B cell (primary cell): ENCODE data around the gene S100A14. TPM values are rescaled to one million over a fixed set of nuclear protein-coding genes. Genes with fewer than 3 reads are reported as not detected.

Experiments used
- ATAC-seq: fragments of 200-7000 bp; cut with Tn5 transposase; one replicate; pipeline ENCODE4 v1.10.0; 2021; ENCODE audit warnings: low read depth, mild to moderate bottlenecking, moderate number of reproducible peaks, moderate library complexity
- CTCF ChIA-PET: fragments of 350-600 bp; sonication (Branson Sonifier 250); formaldehyde crosslinking; loops from one replicate; lab custom pipeline; 2021; ENCODE audit warnings: antibody characterized with exemption, inconsistent platforms; lab: Charles Lee
- POLR2A ChIA-PET: fragments of 350-600 bp; sonication (Branson Sonifier 250); formaldehyde crosslinking; loops from one replicate; lab custom pipeline; 2021; ENCODE audit warnings: antibody characterized with exemption; lab: Charles Lee
- DNase-seq: peaks from one replicate; pipeline ENCODE4 v3.0.0; 2013
- H2AFZ ChIP-seq: 2 replicates; pipeline ENCODE4 v1.6.1; 2012; ENCODE audit warnings: mild to moderate bottlenecking, low read depth, low read length; ENCODE audit not compliant: insufficient read depth, poor library complexity, severe bottlenecking
- H3K27ac ChIP-seq, 2 donors: 1 replicate in 1 of 2; 2 replicates in 1 of 2; pipeline ENCODE4 v1.5.1; 2012 to 2013; ENCODE audit warnings: low read length in 2 of 2, mild to moderate bottlenecking in 2 of 2, moderate library complexity in 1 of 2
- H3K27me3 ChIP-seq, 4 experiments: fragments of 200-600 bp in 1 of 4; sonication (generic) in 1 of 4; replicated peaks in 1 of 4; 1 replicate in 2 of 4; 2 replicates in 2 of 4; pipeline versions ENCODE4 v1.6.1 to v1.7.0; 2013 to 2016; ENCODE audit warnings: low read length in 3 of 4, mild to moderate bottlenecking in 2 of 4, mixed read lengths in 1 of 4, moderate library complexity in 1 of 4; ENCODE audit not compliant: insufficient read depth in 4 of 4, control insufficient read depth in 3 of 4; ENCODE audit errors: control extremely low read depth in 1 of 4
- H3K36me3 ChIP-seq, 2 experiments: replicated peaks in 1 of 2; 1 replicate in 1 of 2; 2 replicates in 1 of 2; pipeline versions ENCODE4 v1.6.1 to v1.7.1; 2013; ENCODE audit warnings: low read length in 1 of 2; ENCODE audit not compliant: insufficient read depth in 2 of 2, control insufficient read depth in 1 of 2; ENCODE audit errors: control extremely low read depth in 1 of 2, extremely low read depth in 1 of 2
- H3K4me1 ChIP-seq, 2 donors: fragments of 200-600 bp in 1 of 2; sonication (generic) in 1 of 2; 1 replicate in 1 of 2; 2 replicates in 1 of 2; pipeline versions ENCODE4 v1.5.1 to v1.6.1; 2013 to 2017; ENCODE audit warnings: low read length in 2 of 2; ENCODE audit not compliant: control insufficient read depth in 2 of 2, insufficient read depth in 2 of 2
- H3K4me2 ChIP-seq: replicated peaks from 2 replicates; pipeline ENCODE3; 2012; ENCODE audit warnings: mild to moderate bottlenecking, low read depth, low read length; ENCODE audit not compliant: poor library complexity, severe bottlenecking
- H3K4me3 ChIP-seq, 5 experiments: fragments of 200-600 bp in 1 of 5; sonication (generic) in 1 of 5; 1 replicate in 3 of 5; 2 replicates in 2 of 5; pipeline versions ENCODE4 v1.5.1 to v1.7.0; 2011 to 2016; ENCODE audit warnings: low read length in 4 of 5, mild to moderate bottlenecking in 4 of 5, low read depth in 2 of 5, control low read depth in 1 of 5, moderate library complexity in 1 of 5; ENCODE audit not compliant: insufficient read depth in 1 of 5; ENCODE audit errors: control extremely low read depth in 1 of 5, extremely low read depth in 1 of 5
- H3K79me2 ChIP-seq: fragments of 200-600 bp; sonication (generic); one replicate; pipeline ENCODE4 v1.6.0; 2016; ENCODE audit warnings: low read length; ENCODE audit not compliant: control insufficient read depth, insufficient read depth
- H3K9ac ChIP-seq: fragments of 200-600 bp; sonication (generic); 2 replicates; pipeline ENCODE4 v1.6.1; 2017; ENCODE audit warnings: mild to moderate bottlenecking, low read length, moderate library complexity
- H3K9me3 ChIP-seq, 3 donors: one replicate each; pipeline versions ENCODE4 v1.6.1 to v1.7.1; 2013; ENCODE audit warnings: low read length in 2 of 3; ENCODE audit not compliant: control insufficient read depth in 2 of 3, insufficient read depth in 1 of 3; ENCODE audit errors: control extremely low read depth in 1 of 3
- H4K20me1 ChIP-seq: 2 replicates; pipeline ENCODE4 v1.6.0; 2012; ENCODE audit warnings: mild to moderate bottlenecking, low read length; ENCODE audit not compliant: insufficient read depth, control insufficient read depth, poor library complexity, severe bottlenecking
- H3K27ac Mint-ChIP-seq: one replicate; pipeline ENCODE4 v1.8.0; 2021; ENCODE audit warnings: mixed read lengths
- H3K27me3 Mint-ChIP-seq: one replicate; pipeline ENCODE4 v1.8.0; 2021; ENCODE audit warnings: mixed read lengths
- H3K4me1 Mint-ChIP-seq: one replicate; pipeline ENCODE4 v1.8.0; 2021; ENCODE audit warnings: mixed read lengths
- H3K4me3 Mint-ChIP-seq: one replicate; pipeline ENCODE4 v1.8.0; 2021; ENCODE audit warnings: mixed read lengths
- H3K9me3 Mint-ChIP-seq: one replicate; pipeline ENCODE4 v1.8.0; 2022; ENCODE audit warnings: mixed read lengths; ENCODE audit not compliant: insufficient read depth
- EZH2 ChIP-seq: IDR thresholded peaks from 2 replicates; pipeline ENCODE4 v1.6.1; 2012; ENCODE audit warnings: borderline replicate concordance, low read depth, mild to moderate bottlenecking, moderate library complexity, low read length; ENCODE audit not compliant: insufficient read depth, poor library complexity, severe bottlenecking
- WGBS: methylation state at CpG from one replicate; pipeline ENCODE4 v1.1.5; 2013; ENCODE audit warnings: missing lambda C conversion rate; ENCODE audit not compliant: insufficient coverage; 5-methylcytosine and 5-hydroxymethylcytosine counted together
- intact Hi-C: fragments of 100-400 bp; cut with micrococcal nuclease; formaldehyde crosslinking; loops from one replicate; pipeline ENCODE4 v1.10.0; 2022
- polyA plus RNA-seq: library from polyadenylated mRNA; depleted of rRNA; stranded (reverse); fragments of >200 nt; gene quantifications from 2 replicates; pipeline ENCODE4 v1.2.3, GENCODE V29; 2012
- total RNA-seq, 2 donors: library from RNA; stranded (reverse); fragments of 120-200 nt in 1 of 2; gene quantifications; 1 replicate in 1 of 2; 2 replicates in 1 of 2; pipeline versions ENCODE4 v1.2.3 to v1.2.4, GENCODE V29; 2013 to 2022
- TF ChIP-seq, protein P1 (sequence below): fragments of 200-600 bp; IDR thresholded peaks from one replicate; pipeline ENCODE4 v1.8.0; 2022; ENCODE audit warnings: antibody characterized with exemption, mild to moderate bottlenecking

Gene S100A14
- total and polyA plus RNA-seq, 2 donors (not counting 1 experiment from before 2014, with no cell fraction given): not detected

DNA sequence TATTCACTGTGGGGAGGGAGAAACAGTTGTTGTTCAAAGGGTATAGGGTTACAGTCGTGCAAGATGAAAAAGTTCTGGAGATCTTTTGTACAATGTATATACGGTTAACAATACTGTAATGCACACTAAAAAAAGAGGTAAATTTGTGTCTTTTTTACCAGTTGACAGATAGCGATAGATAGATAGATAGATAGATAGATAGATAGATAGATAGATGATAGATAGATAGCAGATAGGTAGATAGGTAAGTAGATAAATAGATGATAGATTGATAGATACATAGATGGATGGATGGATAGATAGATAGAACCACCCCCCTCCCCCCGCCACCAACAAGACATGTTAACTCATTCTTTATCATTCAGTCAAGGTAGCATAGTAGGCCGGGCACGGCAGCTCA is 13.4 kb downstream of the S100A14 start:
- no peak overlapping the region for H3K4me3 Mint-ChIP-seq
- Histone ChIP-seq H3K27me3 (no peaks in the 10 kb centered on the region), H3K79me2 (no peaks in the 10 kb centered on the region), H3K4me1 (peaks cover 18 to 32% of the 10 kb centered on the region in 2 donors), H3K9me3 (no peaks in the 10 kb centered on the region), H3K9ac (no peak overlapping the region), H4K20me1 (no peaks in the 10 kb centered on the region), H3K4me3 (no peak overlapping the region), H3K36me3 (no peaks in the 10 kb centered on the region), H3K4me2 (no peak overlapping the region), H2AFZ (no peak overlapping the region), H3K27ac (no peak overlapping the region)
- ChIA-PET POLR2A (no interaction called here), CTCF (interaction anchor here (0.7 kb wide), 1 partner anchor 100 kb away, joined by 3 read pairs; no protein-coding TSS in a partner anchor)
- 100% methylated on average over 2 of the region's 6 CpGs for WGBS
- ATAC-seq (no peak), DNase-seq (no peak)
- TF ChIP-seq, protein P1, sequence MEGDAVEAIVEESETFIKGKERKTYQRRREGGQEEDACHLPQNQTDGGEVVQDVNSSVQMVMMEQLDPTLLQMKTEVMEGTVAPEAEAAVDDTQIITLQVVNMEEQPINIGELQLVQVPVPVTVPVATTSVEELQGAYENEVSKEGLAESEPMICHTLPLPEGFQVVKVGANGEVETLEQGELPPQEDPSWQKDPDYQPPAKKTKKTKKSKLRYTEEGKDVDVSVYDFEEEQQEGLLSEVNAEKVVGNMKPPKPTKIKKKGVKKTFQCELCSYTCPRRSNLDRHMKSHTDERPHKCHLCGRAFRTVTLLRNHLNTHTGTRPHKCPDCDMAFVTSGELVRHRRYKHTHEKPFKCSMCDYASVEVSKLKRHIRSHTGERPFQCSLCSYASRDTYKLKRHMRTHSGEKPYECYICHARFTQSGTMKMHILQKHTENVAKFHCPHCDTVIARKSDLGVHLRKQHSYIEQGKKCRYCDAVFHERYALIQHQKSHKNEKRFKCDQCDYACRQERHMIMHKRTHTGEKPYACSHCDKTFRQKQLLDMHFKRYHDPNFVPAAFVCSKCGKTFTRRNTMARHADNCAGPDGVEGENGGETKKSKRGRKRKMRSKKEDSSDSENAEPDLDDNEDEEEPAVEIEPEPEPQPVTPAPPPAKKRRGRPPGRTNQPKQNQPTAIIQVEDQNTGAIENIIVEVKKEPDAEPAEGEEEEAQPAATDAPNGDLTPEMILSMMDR: no peak
- TF ChIP-seq EZH2: no peak
- peaks cover 27% of the 10 kb centered on the region for H3K4me1 Mint-ChIP-seq
- no peak overlapping the region for H3K27ac Mint-ChIP-seq
- no peaks in the 10 kb centered on the region for H3K27me3 Mint-ChIP-seq
- no peaks in the 10 kb centered on the region for H3K9me3 Mint-ChIP-seq
- intact Hi-C loops: no loop called here

DNA sequence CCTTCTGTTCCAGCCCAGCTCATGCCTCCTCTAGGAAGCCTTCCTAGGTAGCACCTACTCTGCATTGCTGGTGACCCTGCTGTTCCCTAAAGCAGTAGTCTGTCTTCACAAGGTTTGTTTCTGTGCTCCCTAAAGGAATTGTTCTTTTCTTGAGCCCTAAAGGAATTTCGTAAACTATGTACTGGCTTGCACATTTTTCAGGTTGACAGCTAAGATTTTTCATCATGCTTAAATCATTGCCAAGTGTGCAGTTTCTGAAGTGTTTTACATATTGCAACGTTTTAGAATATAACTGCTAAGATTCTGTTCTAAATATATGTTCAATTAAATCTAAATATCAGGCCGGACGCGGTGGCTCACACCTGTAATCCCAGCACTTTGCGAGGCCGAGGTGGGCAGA is 16.3 kb downstream of the S100A14 start:
- ATAC-seq: no peak
- Histone ChIP-seq H3K9me3 (no peaks in the 10 kb centered on the region), H3K36me3 (no peaks in the 10 kb centered on the region), H2AFZ (no peak overlapping the region), H3K4me1 (peaks cover 27 to 39% of the 10 kb centered on the region in 2 donors), H3K4me2 (peak overlapping the region; percentile 78), H3K27ac (peak overlapping the region in 1 of 2 donors; percentile 44), H3K27me3 (no peaks in the 10 kb centered on the region), H3K4me3 (no peak overlapping the region), H3K9ac (no peak overlapping the region), H4K20me1 (no peaks in the 10 kb centered on the region), H3K79me2 (no peaks in the 10 kb centered on the region)
- Mint-ChIP-seq H3K4me1 (peaks cover 39% of the 10 kb centered on the region), H3K4me3 (peak overlapping the region; percentile 19), H3K9me3 (no peaks in the 10 kb centered on the region), H3K27ac (peak overlapping the region; percentile 82), H3K27me3 (no peaks in the 10 kb centered on the region)
- 100% methylated on average over 1 of the region's 7 CpGs for WGBS
- TF ChIP-seq EZH2: no peak
- TF ChIP-seq, protein P1: no peak
- POLR2A ChIA-PET: interaction anchor here (1.2 to 2.1 kb wide), 2 partner anchors 34 to 390 kb away, joined by 3 to 17 read pairs; partner anchors contain the start of genes CHTOP and RPS27
- intact Hi-C loops: loop anchor here (1.0 to 2.0 kb wide), 3 partner anchors 58 to 71 kb away; partner anchors contain the start of gene SNAPIN
- no peak for DNase-seq
- CTCF ChIA-PET: interaction anchor here (0.9 to 2.1 kb wide), 8 partner anchors 23 to 149 kb away, joined by 3 to 6 read pairs (median 3); partner anchors contain the start of genes S100A13 and S100A6
